H1 (cell line): ENCODE measurements around the gene MALT1. TPM values are rescaled to one million over a fixed set of nuclear protein-coding genes. Genes with fewer than 3 reads are reported as not detected.

Source experiments
- CTCF ChIA-PET: fragments of 300-600 bp; sonication (Branson Sonifier 250); formaldehyde crosslinking; loops from one replicate; lab custom pipeline; 2021; ENCODE audit not compliant: partially characterized antibody; lab: Charles Lee
- POLR2A ChIA-PET: fragments of 300-600 bp; sonication (Branson Sonifier 250); formaldehyde crosslinking; loops from one replicate; lab custom pipeline; 2021; ENCODE audit warnings: inconsistent platforms; ENCODE audit not compliant: partially characterized antibody; lab: Charles Lee
- DNase-seq, 2 experiments: peaks; one replicate each; pipeline versions ENCODE4 v3.0.0 to v3.0.0-alpha.2; 2010 to 2022; ENCODE audit warnings: low spot score in 2 of 2, low read depth in 1 of 2, mixed read lengths in 1 of 2
- FAIRE-seq: peaks from 2 replicates; lab custom pipeline; 2011; peaks lifted over from hg19 to GRCh38; lab: Jason Lieb, UNC
- H2AFZ ChIP-seq: 2 replicates; pipeline ENCODE4 v1.8.1; 2012; ENCODE audit warnings: low read length, inconsistent platforms
- H2AK5ac ChIP-seq: 2 replicates; pipeline ENCODE4 v1.6.1; 2013; ENCODE audit warnings: low read depth, low read length
- H2BK120ac ChIP-seq: replicated peaks from 2 replicates; pipeline ENCODE3; 2013; ENCODE audit warnings: low read depth, low read length, inconsistent platforms
- H2BK12ac ChIP-seq: 2 replicates; pipeline ENCODE4 v1.6.1; 2013; ENCODE audit warnings: low read depth, low read length
- H2BK15ac ChIP-seq: 2 replicates; pipeline ENCODE4 v1.6.1; 2013; ENCODE audit warnings: low read length
- H2BK20ac ChIP-seq: 2 replicates; pipeline ENCODE4 v1.6.1; 2013; ENCODE audit warnings: low read length
- H2BK5ac ChIP-seq: 2 replicates; pipeline ENCODE4 v1.6.1; 2013; ENCODE audit warnings: low read depth, low read length
- H3K14ac ChIP-seq: 2 replicates; pipeline ENCODE4 v1.6.1; 2013; ENCODE audit warnings: inconsistent platforms; ENCODE audit not compliant: insufficient read length
- H3K18ac ChIP-seq: 2 replicates; pipeline ENCODE4 v1.6.1; 2013; ENCODE audit warnings: low read length; ENCODE audit errors: extremely low read depth
- H3K23ac ChIP-seq: 2 replicates; pipeline ENCODE4 v1.6.1; 2013; ENCODE audit warnings: inconsistent platforms; ENCODE audit not compliant: insufficient read length
- H3K23me2 ChIP-seq: 2 replicates; pipeline ENCODE4 v1.6.1; 2013; ENCODE audit warnings: low read depth, low read length
- H3K27ac ChIP-seq: 2 replicates; pipeline ENCODE4 v1.6.1; 2011; ENCODE audit warnings: low read depth, low read length, inconsistent platforms
- H3K27me3 ChIP-seq, 4 experiments: replicated peaks in 1 of 4; 1 replicate in 1 of 4; 2 replicates in 3 of 4; pipeline versions ENCODE4 v1.6.1 to v1.8.1; 2011 to 2013; ENCODE audit warnings: low read length in 3 of 4, mild to moderate bottlenecking in 3 of 4, inconsistent platforms in 2 of 4, mixed read lengths in 2 of 4, moderate library complexity in 1 of 4; ENCODE audit not compliant: control insufficient read depth in 3 of 4, insufficient read depth in 3 of 4; ENCODE audit errors: extremely low read depth in 1 of 4
- H3K36me3 ChIP-seq, 4 experiments: 2 replicates each; pipeline versions ENCODE4 v1.6.1 to v1.8.1; 2011 to 2013; ENCODE audit warnings: mild to moderate bottlenecking in 4 of 4, low read length in 3 of 4, moderate library complexity in 2 of 4, control low read depth in 1 of 4, inconsistent platforms in 1 of 4; ENCODE audit not compliant: insufficient read depth in 4 of 4, control insufficient read depth in 2 of 4
- H3K4ac ChIP-seq: replicated peaks from 2 replicates; pipeline ENCODE3; 2013; ENCODE audit warnings: low read length, low read depth, mixed read lengths, inconsistent platforms; ENCODE audit not compliant: insufficient read length
- H3K4me1 ChIP-seq, 4 experiments: replicated peaks in 1 of 4; 1 replicate in 1 of 4; 2 replicates in 3 of 4; pipeline versions ENCODE4 v1.6.1 to v1.8.1; 2011 to 2013; ENCODE audit warnings: low read length in 3 of 4, inconsistent platforms in 2 of 4, mixed read lengths in 1 of 4; ENCODE audit not compliant: insufficient read depth in 4 of 4, control insufficient read depth in 3 of 4
- H3K4me2 ChIP-seq, 2 experiments: 2 replicates each; pipeline versions ENCODE4 v1.6.1 to v1.8.1; 2011 to 2013; ENCODE audit warnings: low read depth in 2 of 2, low read length in 2 of 2, control low read depth in 1 of 2, inconsistent platforms in 1 of 2, mild to moderate bottlenecking in 1 of 2; ENCODE audit not compliant: insufficient read depth in 1 of 2
- H3K4me3 ChIP-seq, 4 experiments: fragments of 200-600, 300-600 bp in 1 of 4; sonication (generic), shearing (Covaris generic), sonication (Bioruptor Twin) in 1 of 4; 2 replicates each; pipeline versions ENCODE4 v1.5.1 to v1.8.1; 2011 to 2016; ENCODE audit warnings: low read length in 4 of 4, low read depth in 3 of 4, control low read depth in 2 of 4, inconsistent platforms in 2 of 4, mild to moderate bottlenecking in 2 of 4, mixed read lengths in 1 of 4, moderate library complexity in 1 of 4; ENCODE audit not compliant: insufficient read depth in 2 of 4; ENCODE audit errors: extremely low read depth in 1 of 4
- H3K56ac ChIP-seq: replicated peaks from 2 replicates; pipeline ENCODE3; 2013; ENCODE audit warnings: low read depth, mild to moderate bottlenecking, mixed read lengths, low read length, inconsistent platforms; ENCODE audit not compliant: insufficient read length
- H3K79me1 ChIP-seq: 2 replicates; pipeline ENCODE4 v1.6.1; 2013; ENCODE audit warnings: low read depth, low read length, control low read depth
- H3K79me2 ChIP-seq, 2 experiments: 2 replicates each; pipeline versions ENCODE4 v1.6.1 to v1.8.1; 2012 to 2013; ENCODE audit warnings: low read length in 2 of 2, mild to moderate bottlenecking in 2 of 2, inconsistent platforms in 1 of 2; ENCODE audit not compliant: insufficient read depth in 2 of 2, control insufficient read depth in 1 of 2
- H3K9ac ChIP-seq, 4 experiments: replicated peaks in 1 of 4; 1 replicate in 1 of 4; 2 replicates in 3 of 4; pipeline versions ENCODE4 v1.6.1 to v1.8.1; 2011 to 2013; ENCODE audit warnings: low read depth in 3 of 4, low read length in 3 of 4, control low read depth in 2 of 4, mild to moderate bottlenecking in 2 of 4, moderate library complexity in 2 of 4, inconsistent platforms in 1 of 4; ENCODE audit errors: extremely low read depth in 1 of 4
- H3K9me3 ChIP-seq, 2 experiments: 2 replicates each; pipeline versions ENCODE4 v1.6.1 to v1.8.1; 2012 to 2013; ENCODE audit warnings: mild to moderate bottlenecking in 2 of 2, moderate library complexity in 2 of 2, control low read depth in 1 of 2, inconsistent platforms in 1 of 2, low read depth in 1 of 2, low read length in 1 of 2, mixed read lengths in 1 of 2; ENCODE audit not compliant: insufficient read depth in 2 of 2
- H4K20me1 ChIP-seq, 2 experiments: replicated peaks in 1 of 2; 2 replicates each; pipeline versions ENCODE3 to v1.8.1; 2011 to 2013; ENCODE audit warnings: inconsistent platforms in 2 of 2, low read length in 2 of 2, mild to moderate bottlenecking in 1 of 2; ENCODE audit not compliant: insufficient read depth in 2 of 2, control insufficient read depth in 1 of 2
- H4K5ac ChIP-seq: 2 replicates; pipeline ENCODE4 v1.6.1; 2013; ENCODE audit warnings: low read length, low read depth, mixed read lengths, inconsistent platforms; ENCODE audit not compliant: insufficient read length
- H4K8ac ChIP-seq: 2 replicates; pipeline ENCODE4 v1.8.0; 2013; ENCODE audit warnings: mild to moderate bottlenecking, moderate library complexity, low read length, inconsistent platforms; ENCODE audit not compliant: insufficient read depth; ENCODE audit errors: extremely low read depth
- H4K91ac ChIP-seq: replicated peaks from 2 replicates; pipeline ENCODE3; 2013; ENCODE audit warnings: low read length, mixed read lengths, inconsistent platforms; ENCODE audit not compliant: insufficient read length
- ASH2L ChIP-seq: fragments of 200-600, 300-600 bp; sonication (generic); IDR thresholded peaks from one replicate; pipeline ENCODE4 v1.7.1; 2017; ENCODE audit warnings: low read length
- BACH1 ChIP-seq: IDR thresholded peaks from 2 replicates; pipeline ENCODE4 v1.6.1; 2012; ENCODE audit warnings: low read length, improper control_type of control experiment
- CHD2 ChIP-seq: IDR thresholded peaks from 2 replicates; pipeline ENCODE4 v1.6.1; 2012; ENCODE audit warnings: low read length, improper control_type of control experiment
- CREB1 ChIP-seq: IDR thresholded peaks from 2 replicates; pipeline ENCODE4 v1.6.1; 2012; ENCODE audit warnings: inconsistent platforms
- GTF2F1 ChIP-seq: IDR thresholded peaks from 2 replicates; pipeline ENCODE4 v1.6.1; 2012; ENCODE audit warnings: low read depth, low read length, improper control_type of control experiment, borderline replicate concordance
- NANOG ChIP-seq: IDR thresholded peaks from 2 replicates; pipeline ENCODE4 v1.6.1; 2011; ENCODE audit warnings: low read length, low read depth, mild to moderate bottlenecking, inconsistent platforms; ENCODE audit not compliant: insufficient read depth, poor library complexity, severe bottlenecking
- PHF8 ChIP-seq: fragments of 200-600 bp; sonication (generic); conservative IDR thresholded peaks from 2 replicates; pipeline ENCODE4 v1.7.1; 2012; ENCODE audit warnings: low read depth, mild to moderate bottlenecking, inconsistent platforms, low read length, moderate library complexity
- POLR2A ChIP-seq, 2 experiments: IDR thresholded peaks; 1 replicate in 1 of 2; 2 replicates in 1 of 2; pipeline ENCODE4 v1.6.1; 2011; ENCODE audit warnings: low read depth in 2 of 2, low read length in 2 of 2, mild to moderate bottlenecking in 2 of 2; ENCODE audit errors: control extremely low read depth in 1 of 2
- RAD21 ChIP-seq, 2 experiments: IDR thresholded peaks in 1 of 2; conservative IDR thresholded peaks in 1 of 2; 2 replicates each; pipeline ENCODE4 v1.6.1; 2011; ENCODE audit warnings: low read depth in 2 of 2, low read length in 2 of 2, improper control_type of control experiment in 1 of 2, inconsistent platforms in 1 of 2, mild to moderate bottlenecking in 1 of 2, moderate library complexity in 1 of 2
- RBBP5 ChIP-seq: IDR thresholded peaks from 2 replicates; pipeline ENCODE4 v1.7.1; 2012; ENCODE audit warnings: low read depth, mild to moderate bottlenecking, inconsistent platforms, low read length, moderate library complexity, borderline replicate concordance
- SIRT6 ChIP-seq: IDR thresholded peaks from one replicate; pipeline ENCODE4 v1.7.1; 2012; ENCODE audit warnings: low read length, inconsistent platforms
- WGBS, 2 experiments: shearing (Covaris generic) in 1 of 2; methylation state at CpG; one replicate each; pipeline versions ENCODE4 v1.1.6 to v1.1.7; 2013 to 2015; ENCODE audit warnings: low lambda C conversion rate in 2 of 2, mixed read lengths in 2 of 2, inconsistent platforms in 1 of 2, low coverage in 1 of 2, missing lambda C conversion rate in 1 of 2; ENCODE audit not compliant: insufficient replicate concordance in 2 of 2, insufficient coverage in 1 of 2, insufficient read length in 1 of 2; ENCODE audit errors: extremely low coverage in 1 of 2, missing lambda C conversion rate in 1 of 2; 5-methylcytosine and 5-hydroxymethylcytosine counted together
- polyA plus RNA-seq, 7 experiments: library from polyadenylated mRNA; depleted of rRNA in 3 of 7; stranded (reverse) in 5 of 7; unstranded in 2 of 7; fragments of >200 nt in 5 of 7; fragments of 200-250 nt in 2 of 7; gene quantifications; 1 replicate in 5 of 7; 2 replicates in 1 of 7; 4 replicates in 1 of 7; pipeline versions ENCODE4 v1.2.1 to v1.2.3, GENCODE V29; 2011 to 2013; ENCODE audit warnings: missing spikeins in 2 of 7, mixed read lengths in 2 of 7
- total RNA-seq: library from RNA; stranded (reverse); fragmentation: NEBNext Ultra II Directional; extraction: Animal tissue kit (Norgen Biotek cat#: 25700); gene quantifications from 2 replicates; pipeline ENCODE4 v1.2.1, GENCODE V29; 2021

MALT1 gene
- total and polyA plus RNA-seq, 2 of the 8 experiments (the other 6 are each of a cell fraction or from before 2014, with no cell fraction given), result 10.7 to 25.9 TPM

- H3K23me2 ChIP-seq, result peaks cover 8% of the 10 kb centered on the region
- POLR2A ChIA-PET, result interaction anchor here (0.6 to 3.2 kb wide), 14 partner anchors 7 to 160 kb away, joined by 3 to 20 read pairs (median 4); no protein-coding TSS in a partner anchor
- H3K36me3 ChIP-seq, result no peaks in the 10 kb centered on the region
- peak overlapping the region; percentile 68 to 88 (median 75) for H3K4me3 ChIP-seq
- H3K27me3 ChIP-seq, result no peaks in the 10 kb centered on the region
- no peak overlapping the region for H2BK120ac ChIP-seq
- FAIRE-seq (peak; percentile 19), DNase-seq (no peak)
- H3K4me2 ChIP-seq, result peak overlapping the region; percentile 66 to 89
- no peaks in the 10 kb centered on the region for H4K20me1 ChIP-seq
- H3K14ac ChIP-seq, result no peak overlapping the region
- WGBS, 2 experiments, result 11% methylated on average over 12 of the region's 64 CpGs; no CpG with 5 or more reads in 1 of the 2 experiments
- no peak overlapping the region; the same call in 1 of the 2 replicates for H3K18ac ChIP-seq
- peak overlapping the region; percentile 75 for H4K8ac ChIP-seq
- H2BK15ac ChIP-seq, result no peak overlapping the region
- no peak overlapping the region for H4K91ac ChIP-seq
- CTCF ChIA-PET, result interaction anchor here (0.5 to 3.2 kb wide), 15 partner anchors 10 to 443 kb away, joined by 3 to 14 read pairs (median 4); no protein-coding TSS in a partner anchor
- H3K79me2 ChIP-seq, result peaks cover 0 to 45% of the 10 kb centered on the region in 2 experiments; a peak in 2 of 4 replicates
- H3K4ac ChIP-seq, result no peak overlapping the region
- no peak overlapping the region for H2BK20ac ChIP-seq
- H3K9me3 ChIP-seq, result no peaks in the 10 kb centered on the region
- 0 out of 2 replicates have a peak overlapping the region, but pooled peaks have one; percentile 47 for H3K27ac ChIP-seq
- no peak overlapping the region for H3K23ac ChIP-seq
- H2AK5ac ChIP-seq, result no peak overlapping the region
- peak overlapping the region; percentile 73 to 88 (median 78) for H3K9ac ChIP-seq
- H2BK5ac ChIP-seq, result no peak overlapping the region
- 0 out of 2 replicates have a peak, but pooled peaks cover 2% of the 10 kb centered on the region for H3K79me1 ChIP-seq
- no peak overlapping the region for H3K56ac ChIP-seq
- H2BK12ac ChIP-seq, result no peak overlapping the region
- no peak overlapping the region; the same call in 1 of the 2 replicates for H2AFZ ChIP-seq
- peak overlapping the region; percentile 16 for H4K5ac ChIP-seq
- H3K4me1 ChIP-seq, result peaks cover 0 to 5% (median 2%) of the 10 kb centered on the region in 4 experiments; a peak in 5 of 7 replicates
- TF ChIP-seq RAD21 (IDR thresholded peaks at IDR 0.05 in 1 of 2, conservative IDR thresholded peaks at IDR 0.05 in 1 of 2; ENCODE audit: low read depth in 2 of 2, low read length in 2 of 2) (peak in 1 of 2 experiments; percentile 25; a peak in 1 of 4 replicates), CREB1 (no peak), ASH2L (peak; percentile 55), CHD2 (no peak), BACH1 (no peak), RBBP5 (peak; percentile 7; the same call in 1 of the 2 replicates), PHF8 (peak; percentile 58; the same call in 1 of the 2 replicates), GTF2F1 (no peak), SIRT6 (no peak), POLR2A (IDR thresholded peaks at IDR 0.05; ENCODE audit: control extremely low read depth in 1 of 2, low read depth in 2 of 2, low read length in 2 of 2) (no peak), NANOG (no peak)
These were observed 633 bp downstream of the MALT1 start for GRCh38 chr18:58671632-58672564.
